ENCODE data around the gene ACADM. TPM values are rescaled to one million over a fixed set of nuclear protein-coding genes. Genes with fewer than 3 reads are reported as not detected.

The ACADM gene
- total and polyA plus RNA-seq, 2 of the 13 experiments (the other 11 are each of a cell fraction or from before 2014, with no cell fraction given), result 43.7 to 92.2 TPM

- TF ChIP-seq ZNF687 (CRISPR knock-in tag; IDR thresholded peaks at IDR 0.05) (peak; percentile 36; the same call in 1 of the 2 replicates), KDM2A (CRISPR knock-in tag; IDR thresholded peaks at IDR 0.05; ENCODE audit: borderline replicate concordance, low read depth) (peak; percentile 77; the same call in 1 of the 2 replicates), ZNF331 (CRISPR knock-in tag; IDR thresholded peaks at IDR 0.05) (no peak), POLR2A (IDR thresholded peaks at IDR 0.05; ENCODE audit: insufficient read depth in 1 of 2, low read depth in 2 of 2, low read length in 2 of 2) (peak; percentile 52 to 72; a peak in 3 of 4 replicates), TAF1 (CRISPR knock-in tag; IDR thresholded peaks at IDR 0.05) (no peak), ZNF616 (CRISPR knock-in tag; IDR thresholded peaks at IDR 0.05; ENCODE audit: low read depth) (no peak), ZNF879 (CRISPR knock-in tag; IDR thresholded peaks at IDR 0.05) (peak; percentile 42; the same call in 1 of the 2 replicates), EEA1 (CRISPR knock-in tag; IDR thresholded peaks at IDR 0.05; ENCODE audit: borderline replicate concordance) (0 out of 2 replicates have a peak, but pooled peaks have one; percentile 27), ZNF557 (CRISPR knock-in tag; IDR thresholded peaks at IDR 0.05) (no peak), ATF7-NPFF (CRISPR knock-in tag; IDR thresholded peaks at IDR 0.05; ENCODE audit: low read depth) (peak; percentile 62; the same call in 1 of the 2 replicates), AGO1 (IDR thresholded peaks at IDR 0.05; ENCODE audit: low read depth, low read length, poor library complexity, severe bottlenecking) (peak; percentile 100)
Measured at GRCh38 chr1:75796376-75797272, 72.1 kb downstream of the ACADM start, which contains the start of gene MSH4 (continued).
